GM12878 (cell line): Measurements from ENCODE around the gene MYCBP2. TPM values are rescaled to one million over a fixed set of nuclear protein-coding genes. Genes with fewer than 3 reads are reported as not detected.

Experiments
- ATAC-seq: fragments of 200-7000 bp; cut with Tn5 transposase; 3 replicates; pipeline ENCODE4 v1.9.1; 2020; ENCODE audit warnings: mild to moderate bottlenecking, moderate library complexity
- BruUV-seq: library from RNA; stranded (reverse); fragments of 400-500 nt; replicated peaks from 2 replicates; lab custom pipeline; 2021; lab: Mats Ljungman, UMichigan
- CTCF ChIA-PET: fragments of 300-600 bp; sonication (Branson Sonifier 250); formaldehyde crosslinking; extraction: SDS; loops from one replicate; lab custom pipeline; 2021; ENCODE audit warnings: inconsistent platforms; lab: Yijun Ruan, JAX
- POLR2A ChIA-PET: fragments of 350-600 bp; formaldehyde crosslinking; extraction: SDS; loops from one replicate; lab custom pipeline; 2021; ENCODE audit warnings: inconsistent platforms; lab: Charles Lee
- RAD21 ChIA-PET: fragments of 300-600 bp; sonication (Branson Sonifier 250); formaldehyde crosslinking; loops from one replicate; lab custom pipeline; 2023; ENCODE audit warnings: antibody characterized with exemption; ENCODE audit not compliant: unreplicated experiment; lab: Charles Lee
- SMC1A ChIA-PET: fragments of 300-600 bp; sonication (Branson Sonifier 250); formaldehyde crosslinking; loops from one replicate; lab custom pipeline; 2023; ENCODE audit not compliant: unreplicated experiment, uncharacterized antibody; lab: Charles Lee
- DNase-seq: peaks from one replicate; pipeline ENCODE4 v3.0.0-alpha.2; 2011; ENCODE audit warnings: low read depth, low spot score
- FAIRE-seq: peaks from 3 replicates; lab custom pipeline; 2011; peaks lifted over from hg19 to GRCh38; lab: Jason Lieb, UNC
- H2AFZ ChIP-seq: 2 replicates; pipeline ENCODE4 v1.6.0; 2011; ENCODE audit warnings: low read depth, low read length, control low read depth; ENCODE audit not compliant: control insufficient read depth
- H3K27ac ChIP-seq: 2 replicates; pipeline ENCODE4 v1.5.1; 2011; ENCODE audit warnings: control low read depth; ENCODE audit not compliant: control insufficient read depth, insufficient read depth
- H3K27me3 ChIP-seq, 2 experiments: replicated peaks in 1 of 2; 2 replicates each; pipeline versions ENCODE4 v1.6.0 to v1.6.1; 2011; ENCODE audit warnings: low read length in 1 of 2; ENCODE audit not compliant: control insufficient read depth in 2 of 2, insufficient read depth in 2 of 2
- H3K36me3 ChIP-seq, 2 experiments: 2 replicates each; pipeline ENCODE4 v1.5.1; 2011; ENCODE audit warnings: low read length in 1 of 2; ENCODE audit not compliant: control insufficient read depth in 2 of 2, insufficient read depth in 2 of 2
- H3K4me1 ChIP-seq: 2 replicates; pipeline ENCODE4 v1.6.1; 2011; ENCODE audit warnings: mild to moderate bottlenecking, low read length, moderate library complexity, mixed read lengths; ENCODE audit not compliant: control insufficient read depth, insufficient read depth
- H3K4me2 ChIP-seq: 2 replicates; pipeline ENCODE4 v1.6.0; 2011; ENCODE audit warnings: control low read depth; ENCODE audit not compliant: control insufficient read depth, insufficient read depth
- H3K4me3 ChIP-seq: fragments of 200-600 bp; sonication (generic); 2 replicates; pipeline ENCODE4 v1.5.1; 2016
- H3K79me2 ChIP-seq: 2 replicates; pipeline ENCODE4 v1.6.0; 2011; ENCODE audit warnings: low read length; ENCODE audit not compliant: control insufficient read depth, insufficient read depth
- H3K9ac ChIP-seq: 2 replicates; pipeline ENCODE4 v1.8.0; 2011; ENCODE audit warnings: low read length, control low read depth, mixed read lengths; ENCODE audit not compliant: control insufficient read depth, insufficient read depth
- H3K9me3 ChIP-seq: replicated peaks from 3 replicates; pipeline ENCODE4 v1.5.1; 2011; ENCODE audit warnings: mild to moderate bottlenecking, low read length; ENCODE audit not compliant: control insufficient read depth, insufficient read depth
- H4K20me1 ChIP-seq: 2 replicates; pipeline ENCODE4 v1.6.0; 2011; ENCODE audit not compliant: control insufficient read depth, insufficient read depth
- ATF3 ChIP-seq: IDR thresholded peaks from 2 replicates; pipeline ENCODE4 v1.6.1; 2011; ENCODE audit warnings: low read depth, mild to moderate bottlenecking, low read length, moderate library complexity, borderline replicate concordance; ENCODE audit errors: extremely low read depth
- JUND ChIP-seq: IDR thresholded peaks from 2 replicates; pipeline ENCODE4 v1.6.1; 2012; ENCODE audit warnings: low read depth, mild to moderate bottlenecking, low read length, improper control_type of control experiment, moderate library complexity
- MTA3 ChIP-seq: IDR thresholded peaks from 2 replicates; pipeline ENCODE4 v1.6.1; 2012; ENCODE audit warnings: low read length, inconsistent platforms, borderline replicate concordance
- MYC ChIP-seq: IDR thresholded peaks from 2 replicates; pipeline ENCODE4 v1.6.1; 2011; ENCODE audit warnings: mild to moderate bottlenecking, low read length, moderate library complexity, inconsistent platforms; ENCODE audit not compliant: insufficient read depth, insufficient replicate concordance, insufficient read length, severe bottlenecking
- NR2C2 ChIP-seq: IDR thresholded peaks from 2 replicates; pipeline ENCODE4 v1.6.1; 2011; ENCODE audit warnings: borderline replicate concordance, low read depth; ENCODE audit not compliant: control insufficient read depth, insufficient read length
- NR2F1 ChIP-seq: fragments of 450-650 bp; conservative IDR thresholded peaks from 2 replicates; pipeline ENCODE4 v1.6.1; 2017; ENCODE audit warnings: mild to moderate bottlenecking
- PAX5 ChIP-seq: IDR thresholded peaks from 2 replicates; pipeline ENCODE4 v1.6.1; 2011; ENCODE audit warnings: low read depth, low read length, borderline replicate concordance
- PML ChIP-seq: IDR thresholded peaks from 2 replicates; pipeline ENCODE4 v1.6.1; 2012; ENCODE audit warnings: low read length, inconsistent platforms
- POLR2A ChIP-seq: IDR thresholded peaks from 2 replicates; pipeline ENCODE4 v1.6.1; 2011; ENCODE audit warnings: low read depth, mild to moderate bottlenecking, low read length
- RB1 ChIP-seq: fragments of 450-650 bp; formaldehyde crosslinking; IDR thresholded peaks from 2 replicates; pipeline ENCODE4 v1.6.1; 2017; ENCODE audit warnings: mild to moderate bottlenecking, borderline replicate concordance
- SP1 ChIP-seq: IDR thresholded peaks from one replicate; pipeline ENCODE4 v1.6.1; 2011; ENCODE audit warnings: low read depth, low read length
- SUPT20H ChIP-seq: IDR thresholded peaks from 2 replicates; pipeline ENCODE4 v1.6.1; 2011; ENCODE audit warnings: low read depth, mild to moderate bottlenecking, low read length, moderate library complexity, borderline replicate concordance; ENCODE audit not compliant: control insufficient read depth
- SUZ12 ChIP-seq: fragments of 200-600 bp; sonication (generic); IDR thresholded peaks from one replicate; pipeline ENCODE4 v1.6.1; 2018; ENCODE audit warnings: antibody characterized with exemption, mild to moderate bottlenecking; ENCODE audit not compliant: unreplicated experiment
- TARDBP ChIP-seq: IDR thresholded peaks from 2 replicates; pipeline ENCODE4 v1.6.1; 2016; ENCODE audit warnings: borderline replicate concordance
- WGBS: methylation state at CpG from one replicate; pipeline ENCODE4 v1.1.6; 2016; ENCODE audit warnings: low lambda C conversion rate; ENCODE audit not compliant: insufficient replicate concordance, insufficient coverage; ENCODE audit errors: missing lambda C conversion rate; 5-methylcytosine and 5-hydroxymethylcytosine counted together
- in situ Hi-C: fragments of 300-500 bp; cut with MboI; formaldehyde crosslinking; loops from 9 replicates; pipeline ENCODE4 v1.14.3; 2018; ENCODE audit warnings: mixed read lengths
- intact Hi-C: fragments of 100-400 bp; cut with micrococcal nuclease; formaldehyde crosslinking; loops from one replicate; pipeline ENCODE4 v1.14.2; 2022; ENCODE audit not compliant: unreplicated experiment
- polyA plus RNA-seq, 11 experiments: library from polyadenylated mRNA; depleted of rRNA in 4 of 11; unstranded in 6 of 11; stranded (reverse) in 5 of 11; fragments of >200 nt; fragmentation: Nextera tagmentation in 4 of 11; fragmentation: Illumina TruSeq in 1 of 11; extraction: Ambion mirVana in 4 of 11; extraction: Trizol in 1 of 11; gene quantifications; 1 replicate in 1 of 11; 2 replicates in 10 of 11; pipeline versions ENCODE4 v1.2.1 to v1.2.3, GENCODE V29; 2011 to 2016; ENCODE audit warnings: inconsistent platforms in 2 of 11, missing spikeins in 2 of 11, low read depth in 1 of 11
- total RNA-seq, 4 experiments: library from RNA; depleted of rRNA in 3 of 4; stranded (reverse); fragments of >200 nt in 3 of 4; fragmentation: Illumina TruSeq in 1 of 4; extraction: Trizol in 1 of 4; gene quantifications; 2 replicates each; pipeline versions ENCODE4 v1.2.1 to v1.2.3, GENCODE V29; 2013 to 2021

Gene MYCBP2
- total and polyA plus RNA-seq, 10 of the 15 experiments (the other 5 are each of a cell fraction or from before 2014, with no cell fraction given) = 51.9 to 152 (median 98.2) TPM

GRCh38 chr13:77168237-77168636 is 158.7 kb downstream of the MYCBP2 start:
- ChIA-PET CTCF (no interaction called here), RAD21 (no interaction called here), SMC1A (interaction anchor here (0.6 kb wide), 1 partner anchor 73 kb away, joined by 3 read pairs; no protein-coding TSS in a partner anchor), POLR2A (no interaction called here)
- Histone ChIP-seq H3K4me1 (no peaks in the 10 kb centered on the region), H3K4me3 (no peak overlapping the region), H4K20me1 (no peaks in the 10 kb centered on the region), H3K9ac (no peak overlapping the region), H3K9me3 (no peaks in the 10 kb centered on the region), H3K27ac (no peak overlapping the region), H3K79me2 (no peaks in the 10 kb centered on the region), H3K36me3 (peaks cover 10 to 36% of the 10 kb centered on the region in 2 experiments), H3K27me3 (no peaks in the 10 kb centered on the region), H2AFZ (no peak overlapping the region), H3K4me2 (no peak overlapping the region)
- no TSS peak for BruUV-seq
- FAIRE-seq (no peak), ATAC-seq (no peak), DNase-seq (no peak)
- intact Hi-C loops = no loop called here
- over 99% methylated on average over 6 of the region's 6 CpGs for WGBS
- in situ Hi-C loops = no loop called here
- TF ChIP-seq NR2C2 (no peak), SUZ12 (no peak), PAX5 (no peak)

GRCh38 chr13:77150651-77151050 is 176.2 kb downstream of the MYCBP2 start:
- DNase-seq (no peak), FAIRE-seq (no peak), ATAC-seq (no peak)
- no peak overlapping the region for H3K4me3 ChIP-seq
- H3K79me2 ChIP-seq = no peaks in the 10 kb centered on the region
- H2AFZ ChIP-seq = no peak overlapping the region
- SMC1A ChIA-PET = interaction anchor here (0.7 to 2.0 kb wide), 4 partner anchors 13 to 327 kb away, joined by 3 to 4 read pairs (median 3); no protein-coding TSS in a partner anchor
- 94% methylated on average over 1 of the region's 1 CpG for whole genome bisulfite sequencing
- H3K9me3 ChIP-seq = no peaks in the 10 kb centered on the region
- BruUV-seq = no TSS peak
- no peaks in the 10 kb centered on the region for H4K20me1 ChIP-seq
- no peak overlapping the region for H3K4me2 ChIP-seq
- no peak overlapping the region for H3K9ac ChIP-seq
- POLR2A ChIA-PET = no interaction called here
- no peaks in the 10 kb centered on the region for H3K27me3 ChIP-seq
- CTCF ChIA-PET = no interaction called here
- in situ Hi-C loops = no loop called here
- RAD21 ChIA-PET = no interaction called here
- no peaks in the 10 kb centered on the region for H3K4me1 ChIP-seq
- intact Hi-C loops = no loop called here
- H3K36me3 ChIP-seq = peaks cover 2 to 18% of the 10 kb centered on the region in 2 experiments
- no peak overlapping the region for H3K27ac ChIP-seq
- TF ChIP-seq POLR2A = no peak
- no peak for TF ChIP-seq ATF3
- no peak for TF ChIP-seq SUZ12
- TF ChIP-seq JUND = no peak
- TF ChIP-seq TARDBP = no peak
- no peak for TF ChIP-seq MTA3
- TF ChIP-seq MYC = no peak
- TF ChIP-seq NR2C2 = no peak
- TF ChIP-seq NR2F1 = no peak
- no peak for TF ChIP-seq RB1
- TF ChIP-seq SUPT20H = no peak
- no peak for TF ChIP-seq SP1
- no peak for TF ChIP-seq PML
